Mesendoderm (in vitro differentiated cells): ENCODE data around the gene ZNF581.
A peak's percentile ranks its signal among the peaks of the same experiment; 100 is the strongest.

Experiments
- DNase-seq: peaks from one replicate; pipeline ENCODE4 v3.0.0; 2013
- H2AK5ac ChIP-seq: 2 replicates; pipeline ENCODE4 v1.6.1; 2013; ENCODE audit warnings: low read length, inconsistent platforms
- H2BK120ac ChIP-seq: 2 replicates; pipeline ENCODE4 v1.6.1; 2013; ENCODE audit warnings: low read depth, mild to moderate bottlenecking, low read length, moderate library complexity, mixed read lengths
- H2BK15ac ChIP-seq: replicated peaks from 2 replicates; pipeline ENCODE4 v1.6.1; 2013; ENCODE audit warnings: low read depth, mild to moderate bottlenecking, moderate library complexity
- H2BK5ac ChIP-seq: 2 replicates; pipeline ENCODE4 v1.6.1; 2013; ENCODE audit warnings: low read length, inconsistent platforms
- H3K18ac ChIP-seq: 2 replicates; pipeline ENCODE4 v1.6.1; 2013; ENCODE audit warnings: mild to moderate bottlenecking, low read length, mixed read lengths
- H3K23ac ChIP-seq: one replicate; pipeline ENCODE4 v1.6.1; 2013; ENCODE audit warnings: low read length
- H3K27ac ChIP-seq: 2 replicates; pipeline ENCODE4 v1.5.1; 2013; ENCODE audit warnings: low read depth, mild to moderate bottlenecking, inconsistent platforms, low read length, moderate library complexity
- H3K27me3 ChIP-seq: 2 replicates; pipeline ENCODE4 v1.6.1; 2013; ENCODE audit warnings: low read length, control low read depth, mild to moderate bottlenecking, inconsistent platforms; ENCODE audit not compliant: insufficient read depth, poor library complexity
- H3K36me3 ChIP-seq: 2 replicates; pipeline ENCODE4 v1.6.1; 2013; ENCODE audit warnings: low read length, inconsistent platforms; ENCODE audit not compliant: control insufficient read depth, insufficient read depth
- H3K4ac ChIP-seq: one replicate; pipeline ENCODE4 v1.6.1; 2013; ENCODE audit warnings: low read depth, mild to moderate bottlenecking, low read length, moderate library complexity
- H3K4me1 ChIP-seq: 2 replicates; pipeline ENCODE4 v1.6.1; 2013; ENCODE audit warnings: low read depth, low read length, inconsistent platforms; ENCODE audit not compliant: control insufficient read depth
- H3K4me2 ChIP-seq: 2 replicates; pipeline ENCODE4 v1.6.1; 2013; ENCODE audit warnings: low read length
- H3K4me3 ChIP-seq: 2 replicates; pipeline ENCODE4 v1.5.1; 2013; ENCODE audit warnings: mild to moderate bottlenecking, low read length
- H3K56ac ChIP-seq: one replicate; pipeline ENCODE4 v1.6.1; 2013; ENCODE audit warnings: low read length
- H3K79me1 ChIP-seq: 2 replicates; pipeline ENCODE4 v1.6.1; 2013; ENCODE audit warnings: low read length, inconsistent platforms
- H3K79me2 ChIP-seq: 2 replicates; pipeline ENCODE4 v1.6.1; 2013; ENCODE audit warnings: mild to moderate bottlenecking, low read length; ENCODE audit not compliant: control insufficient read depth, insufficient read depth
- H3K9ac ChIP-seq: 2 replicates; pipeline ENCODE4 v1.6.1; 2013; ENCODE audit warnings: low read length, inconsistent platforms
- H4K5ac ChIP-seq: one replicate; pipeline ENCODE4 v1.6.1; 2013; ENCODE audit warnings: low read length
- H4K8ac ChIP-seq: one replicate; pipeline ENCODE4 v1.6.1; 2013; ENCODE audit warnings: low read depth, mild to moderate bottlenecking, control low read depth, low read length, moderate library complexity
- WGBS: extraction: QIAGEN DNeasy Blood & Tissue Kit; methylation state at CpG from one replicate; pipeline ENCODE4 v1.1.7; 2013; ENCODE audit warnings: low lambda C conversion rate, missing lambda C conversion rate; ENCODE audit not compliant: insufficient coverage; ENCODE audit errors: extremely low coverage; 5-methylcytosine and 5-hydroxymethylcytosine counted together

Gene ZNF581

DNA sequence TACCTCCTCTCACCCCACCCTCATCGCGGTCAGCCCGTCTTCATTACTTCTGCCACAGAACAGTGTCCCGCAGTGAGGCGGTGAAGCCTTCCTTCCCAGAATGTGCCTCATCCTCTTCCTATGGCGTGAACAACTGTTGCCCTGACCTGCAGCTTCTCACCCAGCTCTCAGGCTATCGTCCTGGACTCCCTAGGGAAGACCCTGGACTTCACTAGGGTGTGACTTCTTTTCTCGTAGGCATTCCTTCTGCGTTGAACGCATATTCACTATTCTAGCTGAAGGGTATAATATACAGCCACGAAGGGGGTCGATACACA lies 37.0 kb upstream of the ZNF581 start:
- no peak overlapping the region for H2BK5ac ChIP-seq
- peaks cover 4% of the 10 kb centered on the region for H3K4me1 ChIP-seq
- no peak overlapping the region for H3K4ac ChIP-seq
- peak overlapping the region; percentile 3 for H3K23ac ChIP-seq
- peaks cover 17% of the 10 kb centered on the region for H3K79me1 ChIP-seq
- H3K9ac ChIP-seq = peak overlapping the region; percentile 85
- H3K79me2 ChIP-seq = peaks cover 2% of the 10 kb centered on the region
- no peak overlapping the region for H3K18ac ChIP-seq
- no peak for DNase-seq
- no peak overlapping the region for H3K27ac ChIP-seq
- no peaks in the 10 kb centered on the region for H3K36me3 ChIP-seq
- peak overlapping the region; percentile 20 for H3K4me3 ChIP-seq
- H2BK15ac ChIP-seq = no peak overlapping the region
- WGBS = no CpG with 5 or more reads among the region's 12 CpGs
- no peak overlapping the region for H4K5ac ChIP-seq
- H2AK5ac ChIP-seq = no peak overlapping the region
- no peak overlapping the region for H2BK120ac ChIP-seq
- peak overlapping the region; percentile 79 for H3K4me2 ChIP-seq
- H3K27me3 ChIP-seq = no peaks in the 10 kb centered on the region
- H4K8ac ChIP-seq = no peak overlapping the region
- peak overlapping the region; percentile 92 for H3K56ac ChIP-seq

GRCh38 chr19:55606817-55607216 lies 36.6 kb upstream of the ZNF581 start:
- Histone ChIP-seq H2AK5ac (no peak overlapping the region), H3K4me1 (peaks cover 4% of the 10 kb centered on the region), H3K56ac (peak overlapping the region; percentile 92), H3K4ac (no peak overlapping the region), H3K9ac (peak overlapping the region; percentile 85), H3K4me2 (peak overlapping the region; percentile 79), H3K27ac (no peak overlapping the region), H3K18ac (no peak overlapping the region), H3K36me3 (no peaks in the 10 kb centered on the region), H2BK120ac (no peak overlapping the region), H3K23ac (peak overlapping the region; percentile 3), H3K79me1 (peaks cover 17% of the 10 kb centered on the region), H4K5ac (no peak overlapping the region), H3K27me3 (no peaks in the 10 kb centered on the region), H3K4me3 (no peak overlapping the region), H2BK5ac (no peak overlapping the region), H4K8ac (no peak overlapping the region), H3K79me2 (peaks cover 2% of the 10 kb centered on the region), H2BK15ac (no peak overlapping the region)
- no CpG with 5 or more reads among the region's 9 CpGs for WGBS
- DNase-seq = no peak

GRCh38 chr19:55609326-55609725 lies 34.1 kb upstream of the ZNF581 start:
- Histone ChIP-seq H3K4me1 (peaks cover 4% of the 10 kb centered on the region), H2BK15ac (no peak overlapping the region), H2AK5ac (no peak overlapping the region), H4K5ac (no peak overlapping the region), H4K8ac (no peak overlapping the region), H3K79me2 (peaks cover 2% of the 10 kb centered on the region), H2BK120ac (no peak overlapping the region), H3K4me2 (no peak overlapping the region), H3K4me3 (no peak overlapping the region), H3K4ac (no peak overlapping the region), H2BK5ac (no peak overlapping the region), H3K27ac (no peak overlapping the region), H3K79me1 (peaks cover 17% of the 10 kb centered on the region), H3K18ac (no peak overlapping the region), H3K23ac (no peak overlapping the region), H3K27me3 (no peaks in the 10 kb centered on the region), H3K9ac (no peak overlapping the region), H3K36me3 (no peaks in the 10 kb centered on the region), H3K56ac (no peak overlapping the region)
- WGBS = no CpG with 5 or more reads among the region's 5 CpGs
- no peak for DNase-seq

GRCh38 chr19:55611300-55611982 lies 32.0 kb upstream of the ZNF581 start:
- DNase-seq = no peak
- no peaks in the 10 kb centered on the region for H3K27me3 ChIP-seq
- no peak overlapping the region for H2AK5ac ChIP-seq
- H2BK5ac ChIP-seq = no peak overlapping the region
- no CpG with 5 or more reads among the region's 15 CpGs for WGBS
- no peak overlapping the region for H2BK15ac ChIP-seq
- no peak overlapping the region for H2BK120ac ChIP-seq
- H3K79me1 ChIP-seq = peaks cover 16% of the 10 kb centered on the region
- H3K4me2 ChIP-seq = no peak overlapping the region
- H4K5ac ChIP-seq = no peak overlapping the region
- H3K56ac ChIP-seq = no peak overlapping the region
- H3K36me3 ChIP-seq = peaks cover 2% of the 10 kb centered on the region
- peaks cover 4% of the 10 kb centered on the region for H3K4me1 ChIP-seq
- H4K8ac ChIP-seq = no peak overlapping the region
- no peak overlapping the region for H3K27ac ChIP-seq
- no peak overlapping the region for H3K4me3 ChIP-seq
- H3K79me2 ChIP-seq = peaks cover 2% of the 10 kb centered on the region
- H3K18ac ChIP-seq = no peak overlapping the region
- no peak overlapping the region for H3K23ac ChIP-seq
- H3K9ac ChIP-seq = no peak overlapping the region
- no peak overlapping the region for H3K4ac ChIP-seq

DNA sequence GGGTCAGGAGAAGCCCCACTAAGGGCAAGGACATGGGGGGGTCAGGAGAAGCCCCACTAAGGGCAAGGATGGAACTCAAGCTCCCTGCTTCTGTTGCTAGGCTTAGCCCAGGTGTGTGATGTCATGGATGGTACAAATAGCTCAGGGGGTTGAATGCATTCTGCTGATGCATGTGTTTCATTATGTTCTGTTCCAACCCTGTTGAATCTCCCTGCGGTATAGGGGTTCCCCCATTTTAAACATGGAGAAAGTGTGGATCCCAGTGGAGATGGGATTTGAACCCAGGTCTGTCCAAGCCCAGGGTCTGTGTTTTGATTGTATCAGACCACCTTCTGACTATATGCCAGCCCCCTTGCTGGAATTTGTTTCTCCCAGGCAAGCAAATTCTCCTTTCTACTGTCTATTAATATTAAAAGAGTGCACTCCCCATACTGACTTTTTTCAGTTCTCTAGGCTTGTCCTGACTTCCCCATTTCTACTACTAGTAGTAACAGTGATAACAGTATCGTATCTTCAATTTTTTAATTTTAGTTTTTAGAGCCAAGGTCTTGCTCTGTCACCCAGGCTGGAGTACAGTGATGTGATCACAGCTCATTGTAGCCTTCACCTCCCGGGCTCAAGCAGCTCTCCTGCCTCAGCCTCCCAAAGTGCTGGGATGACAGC lies 31.3 kb upstream of the ZNF581 start:
- Histone ChIP-seq H3K79me2 (no peaks in the 10 kb centered on the region), H4K5ac (no peak overlapping the region), H4K8ac (no peak overlapping the region), H2AK5ac (no peak overlapping the region), H3K36me3 (peaks cover 2% of the 10 kb centered on the region), H3K56ac (no peak overlapping the region), H3K27me3 (no peaks in the 10 kb centered on the region), H3K4ac (no peak overlapping the region), H3K4me2 (no peak overlapping the region), H2BK15ac (no peak overlapping the region), H3K4me3 (no peak overlapping the region), H3K9ac (no peak overlapping the region), H2BK120ac (no peak overlapping the region), H3K27ac (no peak overlapping the region), H3K79me1 (peaks cover 10% of the 10 kb centered on the region), H3K4me1 (no peaks in the 10 kb centered on the region), H3K18ac (no peak overlapping the region), H3K23ac (no peak overlapping the region), H2BK5ac (no peak overlapping the region)
- no peak for DNase-seq
- WGBS = no CpG with 5 or more reads among the region's 3 CpGs

GRCh38 chr19:55613396-55613795 lies 30.1 kb upstream of the ZNF581 start:
- no peak overlapping the region for H3K4me3 ChIP-seq
- H3K4me2 ChIP-seq = no peak overlapping the region
- no peak overlapping the region for H2BK120ac ChIP-seq
- H2BK15ac ChIP-seq = no peak overlapping the region
- no peak overlapping the region for H3K27ac ChIP-seq
- no peak overlapping the region for H3K23ac ChIP-seq
- H3K79me1 ChIP-seq = peaks cover 4% of the 10 kb centered on the region
- H3K27me3 ChIP-seq = no peaks in the 10 kb centered on the region
- no peak overlapping the region for H2AK5ac ChIP-seq
- no peak overlapping the region for H3K56ac ChIP-seq
- DNase-seq = no peak
- no peaks in the 10 kb centered on the region for H3K4me1 ChIP-seq
- H2BK5ac ChIP-seq = no peak overlapping the region
- H3K36me3 ChIP-seq = peaks cover 4% of the 10 kb centered on the region
- H3K18ac ChIP-seq = no peak overlapping the region
- no peak overlapping the region for H4K5ac ChIP-seq
- no peak overlapping the region for H3K9ac ChIP-seq
- H3K4ac ChIP-seq = no peak overlapping the region
- no peak overlapping the region for H4K8ac ChIP-seq
- no CpG with 5 or more reads among the region's 27 CpGs for WGBS
- H3K79me2 ChIP-seq = no peaks in the 10 kb centered on the region
